ENCODE measurements around the gene DTWD2.

DNA sequence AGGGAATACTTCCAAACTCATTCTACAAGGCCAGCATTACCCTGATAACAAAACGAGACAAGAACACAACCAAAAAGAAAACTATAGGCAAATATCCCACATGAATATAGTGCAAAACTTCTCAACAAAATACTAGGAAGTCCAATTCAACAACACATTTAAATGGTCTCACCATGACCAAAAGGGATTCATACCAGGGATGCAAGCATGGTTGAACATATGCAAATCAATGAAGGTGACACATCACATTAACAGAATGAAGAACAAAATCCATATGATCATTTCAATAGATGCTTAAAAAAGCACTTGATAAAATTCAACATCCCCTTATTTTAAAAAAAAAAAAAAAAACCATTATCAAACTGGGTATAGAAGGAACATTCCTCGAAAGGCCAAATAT is 186.0 kb downstream of the DTWD2 start:
- no peak for TF ChIP-seq POLR2A (IDR thresholded peaks at IDR 0.05)
- no peak for TF ChIP-seq CTCF (IDR thresholded peaks at IDR 0.05)
